LoVo (cell line): ENCODE results near the gene CFAP47.

Experiments
- DNase-seq: peaks from one replicate; pipeline ENCODE4 v3.0.0-alpha.2; 2016; ENCODE audit warnings: low spot score

The CFAP47 gene

GRCh38 chrX:36266155-36266554 is 346.6 kb downstream of the CFAP47 start:
- DNase-seq = no peak

GRCh38 chrX:36310136-36310535 is 390.6 kb downstream of the CFAP47 start:
- no peak for DNase-seq

GRCh38 chrX:36314303-36314702 is 394.8 kb downstream of the CFAP47 start:
- no peak for DNase-seq

- no peak for DNase-seq
Observed at GRCh38 chrX:36334572-36334971, 415.0 kb downstream of the CFAP47 start.

DNA sequence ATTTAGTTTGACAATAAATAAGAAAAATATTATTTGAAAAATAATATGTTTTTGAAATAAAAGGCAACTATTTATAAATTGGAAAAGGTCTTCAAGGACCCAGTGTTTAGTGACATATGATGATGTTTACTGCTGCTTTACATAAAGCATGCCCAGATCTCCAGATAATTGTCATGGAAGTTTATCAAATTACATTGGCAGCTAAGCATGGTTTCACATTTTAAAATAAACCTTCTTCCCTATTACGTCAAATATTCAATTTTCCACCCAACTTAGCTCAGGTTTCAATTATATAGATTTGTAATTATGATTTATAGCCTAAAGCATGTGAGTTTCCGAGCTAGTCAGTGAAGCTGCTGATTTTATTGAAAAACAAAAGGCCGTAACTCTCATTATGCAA is 417.2 kb downstream of the CFAP47 start:
- DNase-seq = no peak

DNA sequence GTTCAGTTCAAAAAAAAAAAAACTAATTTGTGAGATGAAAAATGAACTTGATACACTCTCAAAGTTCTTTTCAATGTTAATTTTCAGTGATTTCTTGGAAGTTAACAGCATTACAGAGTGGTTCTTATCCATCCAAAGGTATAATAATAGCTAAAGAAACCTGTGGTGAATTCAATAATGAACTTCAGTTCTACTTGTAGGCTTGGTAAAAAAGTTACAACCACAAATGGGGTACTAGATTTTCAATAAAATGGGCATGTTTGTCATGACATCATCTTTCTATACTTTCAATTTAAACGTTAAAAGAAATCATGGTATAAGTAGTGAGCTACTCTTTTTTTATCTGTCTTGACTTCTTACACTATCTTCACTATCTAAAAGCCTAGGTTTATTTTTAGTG is 424.8 kb downstream of the CFAP47 start:
- DNase-seq = no peak

GRCh38 chrX:36348509-36348908 is 429.0 kb downstream of the CFAP47 start:
- DNase-seq = no peak

GRCh38 chrX:36357855-36358254 is 438.3 kb downstream of the CFAP47 start:
- DNase-seq = no peak

- no peak for DNase-seq
Observed at GRCh38 chrX:36364262-36364661, 444.7 kb downstream of the CFAP47 start.

DNA sequence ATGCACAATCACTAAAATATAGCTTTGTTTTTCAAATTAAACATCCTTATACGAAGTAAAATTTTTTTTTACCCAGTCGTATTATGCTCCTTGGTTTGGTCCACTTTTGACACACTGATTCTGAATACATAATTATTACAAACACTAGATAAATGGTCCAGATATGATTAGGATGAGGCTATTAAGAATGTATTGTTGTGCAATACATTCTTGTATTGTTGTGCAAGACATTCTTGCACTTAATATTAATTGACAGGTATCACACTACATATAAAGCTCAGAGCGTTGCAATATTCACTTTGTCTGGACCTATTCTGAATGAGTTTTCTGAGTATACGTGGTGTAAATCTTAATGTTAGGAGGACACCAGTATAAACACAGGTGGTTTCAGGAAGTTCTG is 464.0 kb downstream of the CFAP47 start:
- no peak for DNase-seq

GRCh38 chrX:36388901-36389300 is 469.4 kb downstream of the CFAP47 start:
- no peak for DNase-seq

DNA sequence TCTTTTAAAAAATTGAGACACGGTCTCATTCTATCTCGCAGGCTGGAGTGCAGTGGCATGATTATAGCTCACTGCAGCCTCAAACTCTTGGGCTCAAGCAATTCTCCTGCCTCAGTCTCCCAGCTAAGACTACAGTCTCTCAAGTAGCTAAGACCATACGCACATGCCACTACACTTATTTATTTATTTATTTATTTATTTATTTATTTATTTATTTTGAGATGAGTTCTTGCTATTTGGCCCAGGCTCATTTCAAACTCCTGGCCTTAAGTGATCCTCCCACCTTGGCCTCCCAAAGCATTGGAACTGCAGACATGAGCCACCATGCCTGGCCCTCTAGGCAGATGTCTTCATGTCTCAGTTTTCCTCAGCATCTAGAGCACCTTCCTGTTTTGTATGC is 482.2 kb downstream of the CFAP47 start:
- DNase-seq = no peak

DNA sequence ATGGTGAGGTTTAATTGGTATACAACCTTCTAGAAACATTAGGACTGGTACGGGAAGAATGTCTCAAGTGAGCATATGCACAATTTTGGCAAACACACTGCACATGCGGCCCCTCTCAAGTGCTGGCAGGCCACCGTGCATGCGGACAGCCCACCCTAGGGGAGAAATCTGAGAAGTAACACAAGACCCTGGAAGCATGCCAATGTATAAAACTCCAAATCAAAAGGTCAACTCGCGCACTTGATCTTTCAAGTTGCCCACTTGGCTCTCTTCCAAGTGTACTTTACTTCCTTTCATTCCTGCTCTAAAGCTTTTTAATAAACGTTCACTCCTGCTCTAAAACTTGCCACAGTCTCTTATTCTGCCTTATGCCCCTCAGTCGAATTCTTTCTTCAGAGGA is 488.3 kb downstream of the CFAP47 start:
- DNase-seq = no peak

GRCh38 chrX:36414056-36414455 is 494.5 kb downstream of the CFAP47 start:
- no peak for DNase-seq

- DNase-seq = no peak
Observed at GRCh38 chrX:36422368-36422767, 502.8 kb downstream of the CFAP47 start.

DNA sequence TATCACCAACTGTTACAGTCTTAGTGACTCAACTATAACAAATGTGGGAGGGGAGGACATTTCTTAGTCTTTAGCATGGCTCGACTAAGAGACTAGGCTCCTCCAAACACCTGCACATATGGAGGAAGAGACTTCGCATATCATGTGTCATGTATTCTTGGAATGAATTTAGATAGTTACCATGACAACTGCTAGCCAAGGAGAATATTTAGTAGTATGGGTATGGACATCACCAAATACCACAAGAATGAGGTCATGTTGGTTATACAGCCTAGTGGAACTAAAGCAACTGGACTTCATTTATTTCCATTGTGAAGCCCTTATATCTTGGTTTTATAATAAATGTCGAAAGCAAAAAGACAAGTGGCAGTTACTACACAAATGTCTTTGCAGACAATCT is 512.3 kb downstream of the CFAP47 start:
- DNase-seq = no peak

DNA sequence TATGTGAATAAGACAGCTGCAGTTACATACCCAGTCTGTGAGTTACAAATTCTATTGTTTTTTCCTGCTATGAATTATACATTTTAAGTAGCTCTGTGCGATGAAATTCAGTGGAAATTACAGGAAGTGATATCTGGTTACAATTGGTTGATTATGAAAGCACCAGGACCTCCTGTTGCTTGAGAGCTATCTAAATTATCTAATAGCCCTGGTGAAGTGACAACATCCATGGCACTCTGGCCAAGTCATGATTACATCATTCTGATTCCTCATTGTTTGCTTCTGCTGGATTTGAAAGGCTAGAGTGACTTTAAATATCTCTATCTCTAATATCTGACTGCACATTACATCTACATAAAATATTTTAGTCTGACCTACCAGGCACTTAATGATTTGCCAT is 515.0 kb downstream of the CFAP47 start:
- no peak for DNase-seq
